ENCODE measurements around the gene IRGM. TPM values are rescaled to one million over a fixed set of nuclear protein-coding genes. Genes with fewer than 3 reads are reported as not detected.
A peak's percentile ranks its signal among the peaks of the same experiment; 100 is the strongest.
"Not testable (repeated sequence)": the region's sequence is repeated elsewhere in the genome, so short reads cannot be mapped to it uniquely, and the experiment has no call there.

IRGM gene
- 10 to 100 TPM in 1 of 4 donors, 1 to 10 TPM in 2, not detected in 1; 1.1 to 11.6 (median 1.9) TPM for total RNA-seq

- not testable (repeated sequence) for H3K9me3 ChIP-seq, H3K4me1 ChIP-seq, H3K27me3 ChIP-seq, DNase-seq, H3K36me3 ChIP-seq
- Histone ChIP-seq H3K4me3 (peak within 1 kb of the TSS in 3 of 4 donors; percentile 8 to 25 (median 13)), H3K27ac (peak within 1 kb of the TSS in 3 of 4 donors; percentile 21 to 55 (median 42))
- peak in 1 of 2 donors; percentile 25 for TF ChIP-seq POLR2A (IDR thresholded peaks at IDR 0.05)
Measured at GRCh38 chr5:150846308-150846653, at the start of gene IRGM. IRGM (plus strand) TSS chr5:150846521; CDS start chr5:150848124, 1,603 bp downstream.

GRCh38 chr5:150797384-150797783 is 48.9 kb upstream of the IRGM start:
- Histone ChIP-seq H3K27me3 (no peaks in the 10 kb centered on the region), H3K4me1 (peaks cover 0 to 4% (median 0%) of the 10 kb centered on the region in 4 donors), H3K27ac (no peak overlapping the region), H3K9me3 (no peaks in the 10 kb centered on the region), H3K36me3 (peaks cover 0 to 18% (median 0%) of the 10 kb centered on the region in 3 donors), H3K4me3 (no peak overlapping the region)
- no peak for TF ChIP-seq POLR2A (IDR thresholded peaks at IDR 0.05)
- TF ChIP-seq CTCF (IDR thresholded peaks at IDR 0.05), result no peak
- no peak for DNase-seq

GRCh38 chr5:150801117-150801927 is 45.0 kb upstream of the IRGM start:
- peaks cover 0 to 4% (median 0%) of the 10 kb centered on the region in 4 donors for H3K4me1 ChIP-seq
- H3K4me3 ChIP-seq, result peak overlapping the region in 3 of 4 donors; percentile 0 to 44 (median 35)
- peak in 1 of 3 donors; percentile 49 for DNase-seq
- TF ChIP-seq CTCF (IDR thresholded peaks at IDR 0.05) (peak in 5 of 6 experiments; percentile 14 to 68 (median 65)), POLR2A (IDR thresholded peaks at IDR 0.05) (no peak)
- H3K27ac ChIP-seq, result peak overlapping the region in 2 of 4 donors; percentile 41 to 59
- H3K36me3 ChIP-seq, result peaks cover 0 to 7% (median 0%) of the 10 kb centered on the region in 3 donors
- no peaks in the 10 kb centered on the region for H3K9me3 ChIP-seq
- H3K27me3 ChIP-seq, result no peaks in the 10 kb centered on the region

- peaks cover 0 to 4% (median 0%) of the 10 kb centered on the region in 4 donors for H3K4me1 ChIP-seq
- no peaks in the 10 kb centered on the region for H3K27me3 ChIP-seq
- H3K27ac ChIP-seq, result no peak overlapping the region
- H3K9me3 ChIP-seq, result no peaks in the 10 kb centered on the region
- no peak for DNase-seq
- H3K4me3 ChIP-seq, result no peak overlapping the region
- H3K36me3 ChIP-seq, result no peaks in the 10 kb centered on the region
- TF ChIP-seq CTCF (IDR thresholded peaks at IDR 0.05), result no peak
Measured at GRCh38 chr5:150804388-150804787, 41.9 kb upstream of the IRGM start.

- no peak for DNase-seq
- TF ChIP-seq POLR2A (IDR thresholded peaks at IDR 0.05) (no peak), CTCF (IDR thresholded peaks at IDR 0.05) (no peak)
- Histone ChIP-seq H3K9me3 (no peaks in the 10 kb centered on the region), H3K4me1 (no peaks in the 10 kb centered on the region), H3K36me3 (no peaks in the 10 kb centered on the region), H3K27ac (no peak overlapping the region), H3K27me3 (no peaks in the 10 kb centered on the region), H3K4me3 (no peak overlapping the region)
Measured at GRCh38 chr5:150809363-150809762, 37.0 kb upstream of the IRGM start.

GRCh38 chr5:150815010-150815409 is 31.3 kb upstream of the IRGM start:
- no peaks in the 10 kb centered on the region for H3K4me1 ChIP-seq
- no peak overlapping the region for H3K27ac ChIP-seq
- DNase-seq, result no peak
- peaks cover 0 to 3% (median 0%) of the 10 kb centered on the region in 4 donors for H3K9me3 ChIP-seq
- H3K4me3 ChIP-seq, result no peak overlapping the region
- H3K27me3 ChIP-seq, result no peaks in the 10 kb centered on the region
- TF ChIP-seq CTCF (IDR thresholded peaks at IDR 0.05) (no peak), POLR2A (IDR thresholded peaks at IDR 0.05) (no peak)
- H3K36me3 ChIP-seq, result no peaks in the 10 kb centered on the region

Data from Peyer's patch (tissue), 4 donors.